WTC11 (cell line): Measurements from ENCODE around the gene HDAC7.

Experiments used
- AR ChIP-seq: fragments of 250-450 bp; sonication (Bioruptor Pico); IDR thresholded peaks from 2 replicates; pipeline ENCODE4 v1.9.0; 2021; ENCODE audit warnings: mild to moderate bottlenecking
- ATF1 ChIP-seq: sonication (generic); formaldehyde crosslinking; IDR thresholded peaks from 2 replicates; pipeline ENCODE4 v1.8.1; 2023; ENCODE audit warnings: mild to moderate bottlenecking, moderate library complexity, missing genetic modification reagents
- MLX ChIP-seq: sonication (generic); formaldehyde crosslinking; IDR thresholded peaks from 2 replicates; pipeline ENCODE4 v1.8.1; 2023; ENCODE audit warnings: mild to moderate bottlenecking, missing genetic modification reagents, moderate library complexity
- SMAD3 ChIP-seq: sonication (generic); formaldehyde crosslinking; IDR thresholded peaks from 2 replicates; pipeline ENCODE4 v1.8.0; 2022; ENCODE audit warnings: missing genetic modification reagents, mild to moderate bottlenecking, borderline replicate concordance
- SP1 ChIP-seq: sonication (generic); formaldehyde crosslinking; conservative IDR thresholded peaks from 2 replicates; pipeline ENCODE4 v1.8.1; 2022; ENCODE audit warnings: missing genetic modification reagents
- USF2 ChIP-seq: sonication (generic); formaldehyde crosslinking; IDR thresholded peaks from 2 replicates; pipeline ENCODE4 v1.8.1; 2023; ENCODE audit warnings: mild to moderate bottlenecking, missing genetic modification reagents, moderate library complexity
- ZNF138 ChIP-seq: sonication (generic); formaldehyde crosslinking; conservative IDR thresholded peaks from 2 replicates; pipeline ENCODE4 v1.8.1; 2022; ENCODE audit warnings: mild to moderate bottlenecking, moderate library complexity, missing genetic modification reagents
- ZNF317 ChIP-seq: sonication (generic); formaldehyde crosslinking; IDR thresholded peaks from 2 replicates; pipeline ENCODE4 v1.8.1; 2023; ENCODE audit warnings: low read depth, mild to moderate bottlenecking, moderate library complexity, missing genetic modification reagents, borderline replicate concordance
- ZNF396 ChIP-seq: fragments of 250-450 bp; sonication (Bioruptor Pico); IDR thresholded peaks from 2 replicates; pipeline ENCODE4 v1.8.0; 2021; ENCODE audit warnings: mild to moderate bottlenecking, moderate library complexity, borderline replicate concordance
- ZNF416 ChIP-seq: fragments of 250-450 bp; sonication (Bioruptor Pico); IDR thresholded peaks from 2 replicates; pipeline ENCODE4 v1.9.0; 2021; ENCODE audit warnings: mild to moderate bottlenecking, inconsistent platforms
- TF ChIP-seq, protein P1 (sequence below): fragments of 200-600 bp; IDR thresholded peaks from 2 replicates; pipeline ENCODE4 v1.8.0; 2022; ENCODE audit warnings: antibody characterized with exemption
- TF ChIP-seq, protein P2 (sequence below): sonication (generic); formaldehyde crosslinking; conservative IDR thresholded peaks from 2 replicates; pipeline ENCODE4 v1.8.1; 2023; ENCODE audit warnings: mild to moderate bottlenecking, low read depth, missing genetic modification reagents, moderate library complexity
- TF ChIP-seq, protein P3 (sequence below): sonication (generic); formaldehyde crosslinking; IDR thresholded peaks from 2 replicates; pipeline ENCODE4 v1.8.0; 2022; ENCODE audit warnings: mild to moderate bottlenecking, missing genetic modification reagents
- TF ChIP-seq, protein P4 (sequence below): sonication (generic); formaldehyde crosslinking; IDR thresholded peaks from 2 replicates; pipeline ENCODE4 v1.8.1; 2022; ENCODE audit warnings: low read depth, missing genetic modification reagents, borderline replicate concordance

DNA sequence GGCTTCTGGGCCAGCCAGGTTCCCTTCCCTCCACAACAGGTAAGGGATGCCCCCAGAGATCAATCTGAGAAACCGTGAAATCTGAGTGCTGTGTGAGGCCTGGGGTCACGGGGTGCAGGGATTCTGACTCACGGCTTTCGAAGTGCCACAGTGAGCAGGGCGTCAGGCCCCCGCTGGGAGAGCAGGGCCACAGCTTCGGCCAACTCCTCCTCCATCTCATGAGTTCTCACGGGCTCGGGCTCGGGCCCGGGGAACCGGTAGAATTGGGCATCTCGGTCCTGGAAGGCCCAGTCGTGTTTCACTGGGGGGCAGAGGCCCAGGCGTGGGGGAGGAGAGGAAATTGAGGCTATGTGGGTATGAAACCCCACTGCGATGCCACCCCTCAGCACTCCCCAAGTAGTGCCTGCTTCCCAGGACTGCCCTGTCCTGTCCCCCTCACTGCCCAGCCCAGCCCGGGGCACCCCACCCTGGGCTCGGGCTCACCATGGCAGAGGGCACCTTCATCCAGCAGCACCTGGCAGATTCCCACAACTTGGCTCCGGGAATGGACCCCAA lies 68.7 kb downstream of the HDAC7 start:
- TF ChIP-seq, protein P1, sequence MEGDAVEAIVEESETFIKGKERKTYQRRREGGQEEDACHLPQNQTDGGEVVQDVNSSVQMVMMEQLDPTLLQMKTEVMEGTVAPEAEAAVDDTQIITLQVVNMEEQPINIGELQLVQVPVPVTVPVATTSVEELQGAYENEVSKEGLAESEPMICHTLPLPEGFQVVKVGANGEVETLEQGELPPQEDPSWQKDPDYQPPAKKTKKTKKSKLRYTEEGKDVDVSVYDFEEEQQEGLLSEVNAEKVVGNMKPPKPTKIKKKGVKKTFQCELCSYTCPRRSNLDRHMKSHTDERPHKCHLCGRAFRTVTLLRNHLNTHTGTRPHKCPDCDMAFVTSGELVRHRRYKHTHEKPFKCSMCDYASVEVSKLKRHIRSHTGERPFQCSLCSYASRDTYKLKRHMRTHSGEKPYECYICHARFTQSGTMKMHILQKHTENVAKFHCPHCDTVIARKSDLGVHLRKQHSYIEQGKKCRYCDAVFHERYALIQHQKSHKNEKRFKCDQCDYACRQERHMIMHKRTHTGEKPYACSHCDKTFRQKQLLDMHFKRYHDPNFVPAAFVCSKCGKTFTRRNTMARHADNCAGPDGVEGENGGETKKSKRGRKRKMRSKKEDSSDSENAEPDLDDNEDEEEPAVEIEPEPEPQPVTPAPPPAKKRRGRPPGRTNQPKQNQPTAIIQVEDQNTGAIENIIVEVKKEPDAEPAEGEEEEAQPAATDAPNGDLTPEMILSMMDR = no peak
- TF ChIP-seq SP1 = no peak
- TF ChIP-seq ZNF416 (CRISPR knock-in tag) = no peak
- no peak for TF ChIP-seq ATF1 (CRISPR knock-in tag)
- TF ChIP-seq ZNF138 (CRISPR knock-in tag) = no peak
- TF ChIP-seq, protein P2, sequence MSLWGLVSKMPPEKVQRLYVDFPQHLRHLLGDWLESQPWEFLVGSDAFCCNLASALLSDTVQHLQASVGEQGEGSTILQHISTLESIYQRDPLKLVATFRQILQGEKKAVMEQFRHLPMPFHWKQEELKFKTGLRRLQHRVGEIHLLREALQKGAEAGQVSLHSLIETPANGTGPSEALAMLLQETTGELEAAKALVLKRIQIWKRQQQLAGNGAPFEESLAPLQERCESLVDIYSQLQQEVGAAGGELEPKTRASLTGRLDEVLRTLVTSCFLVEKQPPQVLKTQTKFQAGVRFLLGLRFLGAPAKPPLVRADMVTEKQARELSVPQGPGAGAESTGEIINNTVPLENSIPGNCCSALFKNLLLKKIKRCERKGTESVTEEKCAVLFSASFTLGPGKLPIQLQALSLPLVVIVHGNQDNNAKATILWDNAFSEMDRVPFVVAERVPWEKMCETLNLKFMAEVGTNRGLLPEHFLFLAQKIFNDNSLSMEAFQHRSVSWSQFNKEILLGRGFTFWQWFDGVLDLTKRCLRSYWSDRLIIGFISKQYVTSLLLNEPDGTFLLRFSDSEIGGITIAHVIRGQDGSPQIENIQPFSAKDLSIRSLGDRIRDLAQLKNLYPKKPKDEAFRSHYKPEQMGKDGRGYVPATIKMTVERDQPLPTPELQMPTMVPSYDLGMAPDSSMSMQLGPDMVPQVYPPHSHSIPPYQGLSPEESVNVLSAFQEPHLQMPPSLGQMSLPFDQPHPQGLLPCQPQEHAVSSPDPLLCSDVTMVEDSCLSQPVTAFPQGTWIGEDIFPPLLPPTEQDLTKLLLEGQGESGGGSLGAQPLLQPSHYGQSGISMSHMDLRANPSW (CRISPR knock-in tag) = no peak
- no peak for TF ChIP-seq USF2
- no peak for TF ChIP-seq SMAD3
- TF ChIP-seq, protein P3, sequence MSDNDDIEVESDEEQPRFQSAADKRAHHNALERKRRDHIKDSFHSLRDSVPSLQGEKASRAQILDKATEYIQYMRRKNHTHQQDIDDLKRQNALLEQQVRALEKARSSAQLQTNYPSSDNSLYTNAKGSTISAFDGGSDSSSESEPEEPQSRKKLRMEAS (CRISPR knock-in tag) = no peak
- TF ChIP-seq ZNF317 = no peak
- TF ChIP-seq, protein P4, sequence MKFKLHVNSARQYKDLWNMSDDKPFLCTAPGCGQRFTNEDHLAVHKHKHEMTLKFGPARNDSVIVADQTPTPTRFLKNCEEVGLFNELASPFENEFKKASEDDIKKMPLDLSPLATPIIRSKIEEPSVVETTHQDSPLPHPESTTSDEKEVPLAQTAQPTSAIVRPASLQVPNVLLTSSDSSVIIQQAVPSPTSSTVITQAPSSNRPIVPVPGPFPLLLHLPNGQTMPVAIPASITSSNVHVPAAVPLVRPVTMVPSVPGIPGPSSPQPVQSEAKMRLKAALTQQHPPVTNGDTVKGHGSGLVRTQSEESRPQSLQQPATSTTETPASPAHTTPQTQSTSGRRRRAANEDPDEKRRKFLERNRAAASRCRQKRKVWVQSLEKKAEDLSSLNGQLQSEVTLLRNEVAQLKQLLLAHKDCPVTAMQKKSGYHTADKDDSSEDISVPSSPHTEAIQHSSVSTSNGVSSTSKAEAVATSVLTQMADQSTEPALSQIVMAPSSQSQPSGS (CRISPR knock-in tag) = no peak
- no peak for TF ChIP-seq AR (CRISPR knock-in tag)
- TF ChIP-seq MLX (CRISPR knock-in tag) = no peak
- no peak for TF ChIP-seq ZNF396 (CRISPR knock-in tag)
